Measurements from ENCODE around the gene SHOC2.

GRCh38 chr10:110871298-110872084, 47.9 kb upstream of the SHOC2 start, which contains the start of gene PDCD4:
- TF ChIP-seq CTCF (optimal IDR thresholded peaks at IDR 0.05 in 1 of 3, IDR thresholded peaks at IDR 0.05 in 1 of 3, conservative IDR thresholded peaks at IDR 0.05 in 1 of 3; ENCODE audit: extremely low read depth in 1 of 3, insufficient read depth in 2 of 3, low read length in 3 of 3) (no peak), EZH2 (IDR thresholded peaks at IDR 0.05; ENCODE audit: low read length) (no peak)
